DOHH2 (cell line): ENCODE measurements around the gene NOL9.

Experiments used
- CTCF ChIP-seq: fragments of 200-600 bp; sonication (generic); IDR thresholded peaks from one replicate; pipeline ENCODE4 v1.5.1; 2014; ENCODE audit warnings: antibody characterized with exemption, mild to moderate bottlenecking, low read depth, low read length; ENCODE audit not compliant: poor library complexity, severe bottlenecking
- EZH2phosphoT487 ChIP-seq: fragments of 200-600 bp; sonication (generic); IDR thresholded peaks from 2 replicates; pipeline ENCODE4 v1.6.1; 2017; ENCODE audit warnings: borderline replicate concordance, mild to moderate bottlenecking, antibody characterized with exemption, low read length, moderate library complexity, mixed read lengths

GRCh38 chr1:6489383-6489765 is 64.9 kb downstream of the NOL9 start:
- no peak for TF ChIP-seq CTCF
- no peak for TF ChIP-seq EZH2phosphoT487
